Loucy (cell line): Measurements from ENCODE around the gene KSR2.

Experiments used
- H2AFZ ChIP-seq: fragments of 200-600 bp; sonication (generic); 2 replicates; pipeline ENCODE4 v1.6.0; 2016; ENCODE audit warnings: antibody characterized with exemption, mild to moderate bottlenecking, low read length, moderate library complexity
- H3F3A ChIP-seq: fragments of 200-600 bp; 2 replicates; pipeline ENCODE4 v1.6.0; 2016; ENCODE audit warnings: antibody characterized with exemption, low read depth, mild to moderate bottlenecking
- H3K27me3 ChIP-seq: fragments of 200-600 bp; sonication (generic); 2 replicates; pipeline ENCODE4 v1.6.1; 2014; ENCODE audit warnings: low read length, mild to moderate bottlenecking; ENCODE audit not compliant: insufficient read depth, poor library complexity, severe bottlenecking
- H3K36me3 ChIP-seq: fragments of 200-600 bp; sonication (generic); 2 replicates; pipeline ENCODE4 v1.6.1; 2016; ENCODE audit warnings: low read length; ENCODE audit not compliant: insufficient read depth
- H3K4me1 ChIP-seq: fragments of 200-600 bp; sonication (generic); 2 replicates; pipeline ENCODE4 v1.5.1; 2014; ENCODE audit warnings: low read length, mild to moderate bottlenecking; ENCODE audit not compliant: insufficient read depth, poor library complexity, severe bottlenecking
- H3K4me2 ChIP-seq: fragments of 200-600 bp; sonication (generic); 2 replicates; pipeline ENCODE4 v1.6.0; 2014; ENCODE audit warnings: antibody characterized with exemption, low read length, low read depth, mild to moderate bottlenecking; ENCODE audit not compliant: poor library complexity, severe bottlenecking
- H3K4me3 ChIP-seq: fragments of 200-600 bp; sonication (generic); 2 replicates; pipeline ENCODE4 v1.5.1; 2014; ENCODE audit warnings: low read length, mild to moderate bottlenecking, mixed read lengths; ENCODE audit not compliant: poor library complexity, severe bottlenecking
- H3K79me2 ChIP-seq: fragments of 200-600 bp; sonication (generic); 2 replicates; pipeline ENCODE4 v1.6.1; 2014; ENCODE audit warnings: low read length; ENCODE audit not compliant: insufficient read depth
- H3K9ac ChIP-seq: fragments of 200-600 bp; sonication (generic); 2 replicates; pipeline ENCODE4 v1.6.0; 2014; ENCODE audit warnings: mild to moderate bottlenecking, low read depth, low read length, moderate library complexity; ENCODE audit not compliant: poor library complexity, severe bottlenecking
- H3K9me2 ChIP-seq: fragments of 200-600 bp; sonication (generic); replicated peaks from 2 replicates; pipeline ENCODE4 v1.6.1; 2016; ENCODE audit warnings: low read depth, low read length, mixed read lengths
- H3K9me3 ChIP-seq: fragments of 200-600 bp; sonication (generic); 2 replicates; pipeline ENCODE4 v1.6.1; 2014; ENCODE audit warnings: mild to moderate bottlenecking, antibody characterized with exemption, low read length, low read depth; ENCODE audit not compliant: insufficient read depth
- H4K20me1 ChIP-seq: fragments of 200-600 bp; sonication (generic); 2 replicates; pipeline ENCODE4 v1.6.0; 2014; ENCODE audit warnings: antibody characterized with exemption, low read length, mild to moderate bottlenecking; ENCODE audit not compliant: insufficient read depth, poor library complexity, severe bottlenecking
- CTCF ChIP-seq: fragments of 200-600 bp; sonication (generic); conservative IDR thresholded peaks from 2 replicates; pipeline ENCODE4 v1.5.1; 2014; ENCODE audit warnings: mild to moderate bottlenecking, antibody characterized with exemption, low read length
- EZH2phosphoT487 ChIP-seq: fragments of 200-600 bp; IDR thresholded peaks from 2 replicates; pipeline ENCODE4 v1.6.1; 2018; ENCODE audit warnings: antibody characterized with exemption, mild to moderate bottlenecking, moderate library complexity, borderline replicate concordance

KSR2 gene

GRCh38 chr12:117680312-117680711 is 288.5 kb downstream of the KSR2 start:
- H3K9me3 ChIP-seq: no peaks in the 10 kb centered on the region
- no peak overlapping the region for H2AFZ ChIP-seq
- no peaks in the 10 kb centered on the region for H3K4me1 ChIP-seq
- H3K4me3 ChIP-seq: no peak overlapping the region
- H3K9ac ChIP-seq: no peak overlapping the region
- no peaks in the 10 kb centered on the region for H3K79me2 ChIP-seq
- no peaks in the 10 kb centered on the region for H4K20me1 ChIP-seq
- TF ChIP-seq CTCF (no peak), EZH2phosphoT487 (no peak)
- H3K27me3 ChIP-seq: no peaks in the 10 kb centered on the region
- no peaks in the 10 kb centered on the region for H3K36me3 ChIP-seq
- no peak overlapping the region for H3K4me2 ChIP-seq
- no peaks in the 10 kb centered on the region for H3F3A ChIP-seq
- no peaks in the 10 kb centered on the region for H3K9me2 ChIP-seq

- Histone ChIP-seq H3F3A (no peaks in the 10 kb centered on the region), H4K20me1 (no peaks in the 10 kb centered on the region), H3K4me1 (no peaks in the 10 kb centered on the region), H3K27me3 (no peaks in the 10 kb centered on the region), H3K36me3 (no peaks in the 10 kb centered on the region), H3K4me3 (no peak overlapping the region), H3K9me2 (no peaks in the 10 kb centered on the region), H2AFZ (no peak overlapping the region), H3K9ac (no peak overlapping the region), H3K79me2 (no peaks in the 10 kb centered on the region), H3K4me2 (no peak overlapping the region), H3K9me3 (no peaks in the 10 kb centered on the region)
- TF ChIP-seq CTCF (no peak), EZH2phosphoT487 (no peak)
Observed at GRCh38 chr12:117679776-117680175, 289.0 kb downstream of the KSR2 start.

- no peaks in the 10 kb centered on the region for H3K27me3 ChIP-seq
- H3K9me2 ChIP-seq: no peaks in the 10 kb centered on the region
- no peak overlapping the region for H3K4me2 ChIP-seq
- no peaks in the 10 kb centered on the region for H3K36me3 ChIP-seq
- H3K9me3 ChIP-seq: no peaks in the 10 kb centered on the region
- no peaks in the 10 kb centered on the region for H3K79me2 ChIP-seq
- H3F3A ChIP-seq: no peaks in the 10 kb centered on the region
- no peak overlapping the region for H3K9ac ChIP-seq
- no peak overlapping the region for H2AFZ ChIP-seq
- no peaks in the 10 kb centered on the region for H4K20me1 ChIP-seq
- TF ChIP-seq EZH2phosphoT487 (no peak), CTCF (no peak)
- no peak overlapping the region for H3K4me3 ChIP-seq
- no peaks in the 10 kb centered on the region for H3K4me1 ChIP-seq
Observed at GRCh38 chr12:117674763-117675162, 294.0 kb downstream of the KSR2 start.
